ENCODE measurements around the gene PBX2. TPM values are rescaled to one million over a fixed set of nuclear protein-coding genes. Genes with fewer than 3 reads are reported as not detected.

PBX2 gene, protein sequence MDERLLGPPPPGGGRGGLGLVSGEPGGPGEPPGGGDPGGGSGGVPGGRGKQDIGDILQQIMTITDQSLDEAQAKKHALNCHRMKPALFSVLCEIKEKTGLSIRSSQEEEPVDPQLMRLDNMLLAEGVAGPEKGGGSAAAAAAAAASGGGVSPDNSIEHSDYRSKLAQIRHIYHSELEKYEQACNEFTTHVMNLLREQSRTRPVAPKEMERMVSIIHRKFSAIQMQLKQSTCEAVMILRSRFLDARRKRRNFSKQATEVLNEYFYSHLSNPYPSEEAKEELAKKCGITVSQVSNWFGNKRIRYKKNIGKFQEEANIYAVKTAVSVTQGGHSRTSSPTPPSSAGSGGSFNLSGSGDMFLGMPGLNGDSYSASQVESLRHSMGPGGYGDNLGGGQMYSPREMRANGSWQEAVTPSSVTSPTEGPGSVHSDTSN
- 89.2 TPM for total RNA-seq
- long read RNA-seq, transcript PBX2-201 (9 exons, 3,205 nt) = major isoform, 10 of 14 reads
- long read RNA-seq, partial matches to known transcripts = 2 of 14 reads
- long read RNA-seq, other reads (novel, unspliced or antisense) = 2 of 14 reads

DNA sequence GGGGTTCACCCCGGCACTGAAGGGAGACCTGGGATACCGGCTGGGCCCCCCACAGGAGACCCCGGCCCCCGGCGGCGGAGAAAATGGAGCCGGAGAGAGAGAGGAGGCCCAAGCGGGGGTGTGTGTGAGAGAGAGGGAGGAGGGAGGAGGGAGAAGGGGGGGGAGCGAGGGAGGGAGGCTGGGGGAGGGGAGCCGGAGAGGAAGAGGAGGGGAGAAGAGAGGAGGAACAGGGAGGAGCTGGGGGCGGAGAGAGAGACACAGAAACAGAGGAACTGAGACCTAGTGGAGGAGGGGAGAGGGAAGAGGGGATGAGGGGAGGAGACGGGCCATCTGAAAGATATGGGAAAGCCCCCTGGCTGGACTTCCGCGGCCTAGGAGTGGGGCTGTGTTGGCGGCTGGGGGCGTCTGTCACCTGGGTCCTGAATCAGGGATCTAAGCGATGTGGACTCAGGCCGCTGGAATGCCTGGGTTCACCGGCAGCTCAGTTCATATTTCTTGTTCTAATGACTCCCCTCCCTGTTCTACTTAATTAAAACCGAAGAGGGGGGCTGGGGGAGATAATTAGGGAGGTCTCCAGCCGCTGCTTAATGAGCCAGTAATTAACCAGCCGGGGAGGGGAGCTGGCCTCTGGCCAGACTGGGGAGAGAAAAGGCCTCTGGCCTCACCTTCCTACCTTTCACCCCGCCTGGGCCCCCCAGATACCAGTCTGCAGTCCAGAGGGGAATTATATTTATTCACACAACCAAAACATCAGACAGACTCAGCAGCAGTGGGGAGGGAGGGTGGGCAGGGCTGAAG lies at the start of gene PBX2:
Gene PBX2, minus strand, starts transcription at position 149 of the 798 bp plus-strand sequence. CDS start 287 bp downstream, outside the sequence.
- TF ChIP-seq, protein P1, sequence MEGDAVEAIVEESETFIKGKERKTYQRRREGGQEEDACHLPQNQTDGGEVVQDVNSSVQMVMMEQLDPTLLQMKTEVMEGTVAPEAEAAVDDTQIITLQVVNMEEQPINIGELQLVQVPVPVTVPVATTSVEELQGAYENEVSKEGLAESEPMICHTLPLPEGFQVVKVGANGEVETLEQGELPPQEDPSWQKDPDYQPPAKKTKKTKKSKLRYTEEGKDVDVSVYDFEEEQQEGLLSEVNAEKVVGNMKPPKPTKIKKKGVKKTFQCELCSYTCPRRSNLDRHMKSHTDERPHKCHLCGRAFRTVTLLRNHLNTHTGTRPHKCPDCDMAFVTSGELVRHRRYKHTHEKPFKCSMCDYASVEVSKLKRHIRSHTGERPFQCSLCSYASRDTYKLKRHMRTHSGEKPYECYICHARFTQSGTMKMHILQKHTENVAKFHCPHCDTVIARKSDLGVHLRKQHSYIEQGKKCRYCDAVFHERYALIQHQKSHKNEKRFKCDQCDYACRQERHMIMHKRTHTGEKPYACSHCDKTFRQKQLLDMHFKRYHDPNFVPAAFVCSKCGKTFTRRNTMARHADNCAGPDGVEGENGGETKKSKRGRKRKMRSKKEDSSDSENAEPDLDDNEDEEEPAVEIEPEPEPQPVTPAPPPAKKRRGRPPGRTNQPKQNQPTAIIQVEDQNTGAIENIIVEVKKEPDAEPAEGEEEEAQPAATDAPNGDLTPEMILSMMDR (IDR thresholded peaks at IDR 0.05) = no peak
- Histone ChIP-seq H3K27ac (peak within 1 kb of the TSS; percentile 91), H3K27me3 (ENCODE audit: low read depth) (no peaks in the 10 kb centered on the region), H3K4me1 (peaks cover 71% of the 10 kb centered on the region), H3K36me3 (peaks cover 26% of the 10 kb centered on the region), H3K9me3 (no peaks in the 10 kb centered on the region), H3K4me3 (peak within 1 kb of the TSS; percentile 76)
- ATAC-seq = peak; percentile 81 to 84
- DNase-seq = peak; percentile 91
- intact Hi-C loops (cut with DNase I) = no loop called here

DNA sequence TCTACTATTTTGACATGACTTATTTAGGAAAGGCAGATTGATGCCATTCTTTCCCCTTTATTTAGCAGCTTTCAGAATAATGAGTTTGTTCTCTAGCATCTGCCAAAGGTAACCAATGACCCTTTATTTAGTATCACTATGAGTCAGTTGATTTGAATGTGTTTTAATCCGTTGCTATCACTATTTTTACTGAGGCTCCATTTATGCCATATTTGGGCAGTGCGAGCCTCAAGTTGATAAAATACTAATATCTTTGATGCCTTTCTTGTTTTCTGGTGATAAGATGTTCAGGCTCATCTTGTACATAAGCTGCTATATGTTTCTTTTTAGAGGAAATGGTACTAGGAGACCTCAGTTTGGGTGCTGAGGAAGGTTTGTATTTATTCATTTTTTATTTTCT lies 49.5 kb upstream of the PBX2 start:
- H3K27me3 ChIP-seq (ENCODE audit: low read depth) = no peaks in the 10 kb centered on the region
- no peaks in the 10 kb centered on the region for H3K9me3 ChIP-seq
- DNase-seq (no peak), ATAC-seq (no peak)
- TF ChIP-seq, protein P1 (IDR thresholded peaks at IDR 0.05) = no peak
- peaks cover 6% of the 10 kb centered on the region for H3K4me1 ChIP-seq
- no peaks in the 10 kb centered on the region for H3K36me3 ChIP-seq
- intact Hi-C loops (cut with DNase I) = no loop called here
- H3K4me3 ChIP-seq = no peak overlapping the region
- no peak overlapping the region for H3K27ac ChIP-seq

DNA sequence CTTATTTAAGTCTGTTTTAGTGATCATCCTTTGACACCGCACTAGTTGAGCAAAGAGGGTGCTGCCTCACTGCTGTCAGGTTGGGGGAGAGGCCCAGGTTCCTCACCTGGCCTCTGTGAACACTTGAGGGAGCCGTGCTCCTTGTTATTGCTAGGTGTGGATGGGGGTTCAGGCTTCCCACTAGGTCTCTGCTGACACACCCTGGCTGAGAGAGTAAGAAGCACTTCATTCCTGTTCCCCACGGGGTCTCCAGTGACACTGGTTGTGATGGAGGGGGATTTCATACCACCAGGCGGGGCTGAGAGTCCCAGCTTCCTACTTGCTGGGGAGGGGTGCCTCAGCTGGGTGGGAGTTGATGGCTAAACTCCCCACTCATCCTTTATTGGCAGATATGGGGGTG lies 44.9 kb upstream of the PBX2 start:
- no peaks in the 10 kb centered on the region for H3K9me3 ChIP-seq
- intact Hi-C loops (cut with DNase I) = no loop called here
- no peak overlapping the region for H3K4me3 ChIP-seq
- DNase-seq = no peak
- ATAC-seq = peak in 1 of 2 donors; percentile 35
- TF ChIP-seq, protein P1 (IDR thresholded peaks at IDR 0.05) = no peak
- no peaks in the 10 kb centered on the region for H3K36me3 ChIP-seq
- H3K4me1 ChIP-seq = no peaks in the 10 kb centered on the region
- H3K27me3 ChIP-seq (ENCODE audit: low read depth) = no peaks in the 10 kb centered on the region
- peak overlapping the region; percentile 46 for H3K27ac ChIP-seq

DNA sequence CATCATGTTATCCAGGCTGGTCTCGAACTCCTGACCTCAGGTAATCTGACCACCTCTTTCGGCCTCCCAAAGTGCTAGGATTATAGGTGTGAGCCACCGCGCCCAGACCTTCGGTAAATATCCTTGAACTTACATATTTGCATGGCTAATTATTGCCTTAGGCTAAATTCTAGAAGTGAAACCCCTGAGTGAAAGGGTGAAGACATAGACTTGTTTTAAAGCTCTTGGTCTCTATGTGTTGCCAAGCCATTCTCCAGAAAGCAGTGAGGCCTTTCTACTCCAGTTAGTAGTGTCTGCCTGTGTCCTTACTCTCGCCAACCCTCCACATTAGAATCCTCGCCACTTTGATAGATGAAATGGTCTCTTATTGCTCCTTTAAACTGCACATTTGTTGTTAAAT lies 36.4 kb upstream of the PBX2 start:
- Histone ChIP-seq H3K27ac (no peak overlapping the region), H3K27me3 (ENCODE audit: low read depth) (no peaks in the 10 kb centered on the region), H3K4me1 (peaks cover 3% of the 10 kb centered on the region), H3K9me3 (no peaks in the 10 kb centered on the region), H3K36me3 (no peaks in the 10 kb centered on the region), H3K4me3 (no peak overlapping the region)
- TF ChIP-seq, protein P1 (IDR thresholded peaks at IDR 0.05) = no peak
- intact Hi-C loops (cut with DNase I) = no loop called here
- DNase-seq (no peak), ATAC-seq (no peak)

DNA sequence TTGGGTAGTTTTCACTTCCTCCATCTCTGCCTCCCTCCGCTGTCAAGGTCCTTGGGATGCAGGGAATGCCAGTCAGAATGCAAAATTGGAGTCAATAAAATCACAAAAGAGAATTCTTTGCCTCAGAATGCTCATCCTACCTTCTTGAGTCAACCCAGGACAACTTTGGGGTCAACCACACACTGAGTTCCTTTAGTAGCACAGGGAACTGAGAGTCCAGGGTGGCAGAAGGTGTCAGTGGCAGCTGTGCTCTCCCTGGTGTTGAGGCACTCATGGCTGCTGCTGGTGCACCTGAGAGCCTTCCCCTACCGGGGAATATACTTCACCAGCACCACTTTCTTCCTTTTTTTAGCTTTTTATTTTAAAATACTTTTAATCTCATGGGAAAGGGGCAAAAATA lies 34.7 kb upstream of the PBX2 start:
- DNase-seq = no peak
- intact Hi-C loops (cut with DNase I) = no loop called here
- peak overlapping the region; percentile 68 for H3K27ac ChIP-seq

More for the DNA sequence above, 34.7 kb upstream of the PBX2 start:
- no peak for ATAC-seq
- no peaks in the 10 kb centered on the region for H3K9me3 ChIP-seq
- peaks cover 6% of the 10 kb centered on the region for H3K36me3 ChIP-seq
- H3K4me1 ChIP-seq = peaks cover 3% of the 10 kb centered on the region
- TF ChIP-seq, protein P1 (IDR thresholded peaks at IDR 0.05) = no peak
- H3K27me3 ChIP-seq (ENCODE audit: low read depth) = no peaks in the 10 kb centered on the region
- no peak overlapping the region for H3K4me3 ChIP-seq
